SK-N-SH (cell line): ENCODE results near the gene TUBB8. TPM values are rescaled to one million over a fixed set of nuclear protein-coding genes. Genes with fewer than 3 reads are reported as not detected.

Source experiments
- CTCF ChIA-PET: fragments of 300-600, 350-600 bp; formaldehyde crosslinking; extraction: SDS; loops from one replicate; lab custom pipeline; 2021; lab: Yijun Ruan, JAX
- POLR2A ChIA-PET: fragments of 350-600 bp; sonication (Branson Sonifier 250); formaldehyde crosslinking; extraction: SDS; loops from one replicate; lab custom pipeline; 2020; ENCODE audit warnings: antibody characterized with exemption, inconsistent platforms; lab: Yijun Ruan, JAX
- DNase-seq: peaks from one replicate; pipeline ENCODE4 v3.0.0; 2012
- H2AFZ ChIP-seq: fragments of 200-600 bp; sonication (generic); 2 replicates; pipeline ENCODE4 v1.8.1; 2016; ENCODE audit warnings: antibody characterized with exemption, mild to moderate bottlenecking, low read depth
- H3F3A ChIP-seq: fragments of 200-600 bp; sonication (generic); replicated peaks from 2 replicates; pipeline ENCODE3; 2016; ENCODE audit warnings: antibody characterized with exemption, mild to moderate bottlenecking; ENCODE audit not compliant: insufficient read depth
- H3K27ac ChIP-seq, 2 experiments: fragments of 200-500 bp in 1 of 2; fragments of 200-600 bp in 1 of 2; sonication (Bioruptor generic) in 1 of 2; sonication (generic), shearing (Covaris generic) in 1 of 2; 2 replicates each; pipeline versions ENCODE4 v1.5.1 to v1.6.1; 2014 to 2016; ENCODE audit warnings: low read depth in 2 of 2, inconsistent platforms in 1 of 2, low read length in 1 of 2, mild to moderate bottlenecking in 1 of 2, mixed read lengths in 1 of 2
- H3K27me3 ChIP-seq: fragments of 200-600 bp; sonication (generic), shearing (Covaris generic); 2 replicates; pipeline ENCODE4 v1.6.1; 2016; ENCODE audit warnings: mixed run types; ENCODE audit not compliant: insufficient read depth
- H3K36me3 ChIP-seq, 2 experiments: fragments of 200-500 bp in 1 of 2; fragments of 200-600 bp in 1 of 2; sonication (Bioruptor generic) in 1 of 2; sonication (generic) in 1 of 2; replicated peaks in 1 of 2; 2 replicates each; pipeline versions ENCODE3 to v1.5.1; 2014 to 2016; ENCODE audit warnings: low read length in 1 of 2, mild to moderate bottlenecking in 1 of 2; ENCODE audit not compliant: insufficient read depth in 2 of 2, control insufficient read depth in 1 of 2
- H3K4me1 ChIP-seq, 2 experiments: fragments of 200-500 bp in 1 of 2; fragments of 200-600 bp in 1 of 2; sonication (Bioruptor generic) in 1 of 2; sonication (generic), shearing (Covaris generic) in 1 of 2; 2 replicates each; pipeline versions ENCODE4 v1.5.1 to v1.6.1; 2014 to 2016; ENCODE audit warnings: low read depth in 1 of 2, low read length in 1 of 2, mixed run types in 1 of 2; ENCODE audit not compliant: insufficient read depth in 2 of 2, control insufficient read depth in 1 of 2
- H3K4me2 ChIP-seq: fragments of 200-600 bp; sonication (generic), shearing (Covaris generic); 2 replicates; pipeline ENCODE4 v1.6.1; 2017; ENCODE audit warnings: mixed run types
- H3K4me3 ChIP-seq, 2 experiments: fragments of 200-500 bp in 1 of 2; fragments of 200-600 bp in 1 of 2; sonication (Bioruptor generic) in 1 of 2; sonication (generic), shearing (Covaris generic) in 1 of 2; 2 replicates each; pipeline versions ENCODE4 v1.5.1 to v1.8.1; 2014 to 2016; ENCODE audit warnings: low read depth in 2 of 2, inconsistent platforms in 1 of 2, low read length in 1 of 2, mild to moderate bottlenecking in 1 of 2, mixed read lengths in 1 of 2, moderate library complexity in 1 of 2
- H3K79me2 ChIP-seq: fragments of 200-600 bp; sonication (generic); 2 replicates; pipeline ENCODE4 v1.8.1; 2017; ENCODE audit warnings: mild to moderate bottlenecking; ENCODE audit not compliant: insufficient read depth
- H3K9ac ChIP-seq: fragments of 200-600 bp; sonication (generic); 2 replicates; pipeline ENCODE4 v1.6.1; 2017; ENCODE audit warnings: mixed run types
- H3K9me2 ChIP-seq: fragments of 200-600 bp; sonication (generic); 2 replicates; pipeline ENCODE4 v1.6.1; 2017; ENCODE audit warnings: mixed run types
- H3K9me3 ChIP-seq: fragments of 200-600 bp; sonication (generic); 2 replicates; pipeline ENCODE4 v1.6.1; 2017; ENCODE audit warnings: mixed run types, mild to moderate bottlenecking, moderate library complexity
- H4K20me1 ChIP-seq: fragments of 200-600 bp; sonication (generic); 2 replicates; pipeline ENCODE4 v1.6.1; 2017; ENCODE audit warnings: mild to moderate bottlenecking, mixed run types; ENCODE audit not compliant: insufficient read depth
- CTCF ChIP-seq: fragments of 200-600 bp; sonication (generic); IDR thresholded peaks from 2 replicates; pipeline ENCODE4 v1.6.1; 2017; ENCODE audit warnings: antibody characterized with exemption, mild to moderate bottlenecking, moderate library complexity
- ELF1 ChIP-seq: IDR thresholded peaks from 2 replicates; pipeline ENCODE4 v1.4.0; 2012
- EP300 ChIP-seq, 2 experiments: IDR thresholded peaks; 2 replicates each; pipeline versions ENCODE4 v1.4.0 to v1.6.1; 2012; ENCODE audit warnings: borderline replicate concordance in 1 of 2, low read depth in 1 of 2, low read length in 1 of 2
- EZH2phosphoT487 ChIP-seq: fragments of 200-600 bp; sonication (generic); IDR thresholded peaks from 2 replicates; pipeline ENCODE4 v1.6.1; 2017; ENCODE audit warnings: low read depth, mixed run types, mild to moderate bottlenecking, antibody characterized with exemption, moderate library complexity, borderline replicate concordance
- FOSL2 ChIP-seq: IDR thresholded peaks from 2 replicates; pipeline ENCODE4 v1.4.0; 2012; ENCODE audit warnings: low read depth, mild to moderate bottlenecking, moderate library complexity, borderline replicate concordance
- GATA2 ChIP-seq: sonication (generic); formaldehyde crosslinking; IDR thresholded peaks from 2 replicates; pipeline ENCODE4 v1.5.0; 2020; ENCODE audit warnings: mild to moderate bottlenecking, missing genetic modification reagents
- MXI1 ChIP-seq: IDR thresholded peaks from 2 replicates; pipeline ENCODE4 v1.6.1; 2012; ENCODE audit warnings: mild to moderate bottlenecking, low read depth, low read length, improper control_type of control experiment
- PBX3 ChIP-seq: IDR thresholded peaks from 2 replicates; pipeline ENCODE4; 2012
- POLR2AphosphoS5 ChIP-seq: IDR thresholded peaks from 2 replicates; pipeline ENCODE4 v1.6.1; 2012; ENCODE audit warnings: low read depth, low read length
- RCOR1 ChIP-seq: fragments of 150-350 bp; IDR thresholded peaks from 2 replicates; pipeline ENCODE4 v1.6.1; 2017; ENCODE audit warnings: antibody characterized with exemption, low read length
- USF1 ChIP-seq: IDR thresholded peaks from 2 replicates; pipeline ENCODE4 v1.4.0; 2012; ENCODE audit warnings: low read depth, borderline replicate concordance
- YY1 ChIP-seq: IDR thresholded peaks from 2 replicates; pipeline ENCODE4 v1.4.0; 2012; ENCODE audit warnings: low read depth, mild to moderate bottlenecking
- WGBS: methylation state at CpG from one replicate; pipeline ENCODE4 v1.1.6; 2017; ENCODE audit warnings: low lambda C conversion rate; 5-methylcytosine and 5-hydroxymethylcytosine counted together
- polyA plus RNA-seq, 3 experiments: library from polyadenylated mRNA; depleted of rRNA; stranded (reverse); fragments of >200 nt; gene quantifications; 2 replicates each; pipeline ENCODE4 v1.2.3, GENCODE V29; 2012

TUBB8 gene
- polyA plus RNA-seq, 1 of the 3 experiments (the other 2 are of a cell fraction): 0.13 TPM

- no peak overlapping the region for H3K27ac ChIP-seq
- H3K79me2 ChIP-seq: no peaks in the 10 kb centered on the region
- H3K4me1 ChIP-seq: peaks cover 0 to 12% of the 10 kb centered on the region in 2 experiments; a peak in 1 of 4 replicates
- no peaks in the 10 kb centered on the region for H3F3A ChIP-seq
- H4K20me1 ChIP-seq: no peaks in the 10 kb centered on the region
- H3K9ac ChIP-seq: no peak overlapping the region
- no peak for DNase-seq
- WGBS: 6% methylated on average over 3 of the region's 4 CpGs
- H3K36me3 ChIP-seq: no peaks in the 10 kb centered on the region
- no peak overlapping the region for H3K4me3 ChIP-seq
- no peaks in the 10 kb centered on the region; the same call in 1 of the 2 replicates for H3K27me3 ChIP-seq
- H3K9me2 ChIP-seq: no peaks in the 10 kb centered on the region
- POLR2A ChIA-PET: no interaction called here
- no peaks in the 10 kb centered on the region for H3K9me3 ChIP-seq
- H2AFZ ChIP-seq: no peak overlapping the region
- TF ChIP-seq MXI1: no peak
- TF ChIP-seq PBX3: no peak
- no peak for TF ChIP-seq CTCF
- TF ChIP-seq ELF1: no peak
- TF ChIP-seq FOSL2: no peak
- no peak for TF ChIP-seq EZH2phosphoT487
- TF ChIP-seq YY1: no peak
- TF ChIP-seq POLR2AphosphoS5: no peak
- TF ChIP-seq, all 33 proteins: peak for 0
- H3K4me2 ChIP-seq: no peak overlapping the region
- CTCF ChIA-PET: interaction anchor here (5.5 kb wide), 1 partner anchor 12 kb away, joined by 23 read pairs; no protein-coding TSS in a partner anchor
Observed at GRCh38 chr10:88253-88652, 39.2 kb upstream of the TUBB8 start.

GRCh38 chr10:87177-88080 is 38.3 kb upstream of the TUBB8 start:
- POLR2A ChIA-PET: no interaction called here
- TF ChIP-seq ELF1 (no peak), EZH2phosphoT487 (no peak), EP300 (IDR thresholded peaks at IDR 0.05; ENCODE audit: borderline replicate concordance in 1 of 2, low read depth in 1 of 2, low read length in 1 of 2) (no peak), USF1 (no peak), RCOR1 (no peak), GATA2 (CRISPR knock-in tag) (peak; percentile 66), YY1 (no peak)
- TF ChIP-seq, all 33 proteins: peak for 1
- CTCF ChIA-PET: interaction anchor here (1.4 to 5.5 kb wide), 2 partner anchors 11 to 42 kb away, joined by 4 to 23 read pairs; no protein-coding TSS in a partner anchor

More at GRCh38 chr10:87177-88080, 38.3 kb upstream of the TUBB8 start:
- Histone ChIP-seq H3K4me2 (no peak overlapping the region), H3K9me2 (no peaks in the 10 kb centered on the region), H2AFZ (no peak overlapping the region), H3K27ac (no peak overlapping the region), H3K9me3 (no peaks in the 10 kb centered on the region), H3K4me1 (peaks cover 0 to 12% of the 10 kb centered on the region in 2 experiments; a peak in 1 of 4 replicates), H3K27me3 (no peaks in the 10 kb centered on the region; the same call in 1 of the 2 replicates), H4K20me1 (no peaks in the 10 kb centered on the region), H3K9ac (no peak overlapping the region), H3K79me2 (no peaks in the 10 kb centered on the region), H3F3A (no peaks in the 10 kb centered on the region), H3K4me3 (no peak overlapping the region), H3K36me3 (no peaks in the 10 kb centered on the region)
- WGBS: 78% methylated on average over 13 of the region's 19 CpGs
- DNase-seq: peak; percentile 57
